Parathyroid adenoma (tissue), 2 donors: ENCODE measurements around the gene MED27.

Experiments used
- H2AFZ ChIP-seq: fragments of 300-600 bp; sonication (generic); one replicate; pipeline ENCODE4 v1.7.0; 2017; ENCODE audit warnings: antibody characterized with exemption, mild to moderate bottlenecking
- H3K27ac ChIP-seq: fragments of 300-600 bp; sonication (generic); one replicate; pipeline ENCODE4 v1.7.0; 2017
- H3K27me3 ChIP-seq: fragments of 300-600 bp; sonication (generic); one replicate; pipeline ENCODE4 v1.7.0; 2017; ENCODE audit warnings: low read length; ENCODE audit not compliant: control insufficient read depth, insufficient read depth
- H3K36me3 ChIP-seq: fragments of 300-600 bp; sonication (generic); one replicate; pipeline ENCODE4 v1.7.0; 2017; ENCODE audit warnings: low read length; ENCODE audit not compliant: control insufficient read depth, insufficient read depth
- H3K4me1 ChIP-seq: fragments of 300-600 bp; sonication (generic); one replicate; pipeline ENCODE4 v1.7.0; 2017; ENCODE audit warnings: control low read depth
- H3K4me2 ChIP-seq: fragments of 300-600 bp; sonication (generic); one replicate; pipeline ENCODE4 v1.7.0; 2017; ENCODE audit warnings: low read length
- H3K4me3 ChIP-seq: fragments of 300-600 bp; sonication (generic); one replicate; pipeline ENCODE4 v1.7.0; 2017; ENCODE audit warnings: low read depth, low read length
- H3K79me2 ChIP-seq: fragments of 300-600 bp; sonication (generic); one replicate; pipeline ENCODE4 v1.7.0; 2017; ENCODE audit warnings: control low read depth
- H3K9ac ChIP-seq: fragments of 300-600 bp; sonication (generic); one replicate; pipeline ENCODE4 v1.7.0; 2017; ENCODE audit warnings: mild to moderate bottlenecking
- H3K9me3 ChIP-seq: fragments of 300-600 bp; sonication (generic); one replicate; pipeline ENCODE4 v1.7.0; 2017; ENCODE audit warnings: low read length; ENCODE audit not compliant: control insufficient read depth
- TF ChIP-seq, protein P1 (sequence below): fragments of 300-600 bp; sonication (generic); IDR thresholded peaks from one replicate; pipeline ENCODE4 v1.7.0; 2017; ENCODE audit warnings: antibody characterized with exemption, mild to moderate bottlenecking
- donor health status: primary hyperparathyroidism.

The MED27 gene

DNA sequence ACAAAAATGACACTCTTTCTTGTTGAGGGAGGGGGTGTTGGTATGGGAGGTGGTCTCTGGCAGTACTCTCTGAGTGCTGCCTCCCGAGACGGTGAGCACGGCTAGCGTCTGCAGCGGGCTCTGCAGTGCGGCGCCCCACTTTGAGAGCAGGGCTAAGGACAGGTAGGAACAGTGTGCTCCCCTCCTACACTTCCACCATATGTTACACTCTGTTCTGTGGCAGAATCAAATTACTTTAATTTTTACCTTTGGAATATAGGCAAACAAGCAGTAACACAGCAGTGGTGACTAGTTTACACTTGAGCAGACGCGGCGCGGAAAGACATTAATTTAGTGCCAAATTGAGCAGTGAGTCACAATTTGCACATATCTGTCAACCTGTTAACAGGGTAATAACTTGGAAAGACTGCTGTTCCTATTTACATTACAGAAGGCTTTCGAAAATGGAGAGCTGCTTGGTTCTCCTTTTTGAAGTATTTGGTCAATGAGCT, 136.3 kb downstream of the MED27 start:
- no peak overlapping the region for H3K4me2 ChIP-seq
- no peak overlapping the region for H2AFZ ChIP-seq
- H3K27me3 ChIP-seq, result no peaks in the 10 kb centered on the region
- H3K9ac ChIP-seq, result no peak overlapping the region
- H3K79me2 ChIP-seq, result no peaks in the 10 kb centered on the region
- TF ChIP-seq, protein P1, sequence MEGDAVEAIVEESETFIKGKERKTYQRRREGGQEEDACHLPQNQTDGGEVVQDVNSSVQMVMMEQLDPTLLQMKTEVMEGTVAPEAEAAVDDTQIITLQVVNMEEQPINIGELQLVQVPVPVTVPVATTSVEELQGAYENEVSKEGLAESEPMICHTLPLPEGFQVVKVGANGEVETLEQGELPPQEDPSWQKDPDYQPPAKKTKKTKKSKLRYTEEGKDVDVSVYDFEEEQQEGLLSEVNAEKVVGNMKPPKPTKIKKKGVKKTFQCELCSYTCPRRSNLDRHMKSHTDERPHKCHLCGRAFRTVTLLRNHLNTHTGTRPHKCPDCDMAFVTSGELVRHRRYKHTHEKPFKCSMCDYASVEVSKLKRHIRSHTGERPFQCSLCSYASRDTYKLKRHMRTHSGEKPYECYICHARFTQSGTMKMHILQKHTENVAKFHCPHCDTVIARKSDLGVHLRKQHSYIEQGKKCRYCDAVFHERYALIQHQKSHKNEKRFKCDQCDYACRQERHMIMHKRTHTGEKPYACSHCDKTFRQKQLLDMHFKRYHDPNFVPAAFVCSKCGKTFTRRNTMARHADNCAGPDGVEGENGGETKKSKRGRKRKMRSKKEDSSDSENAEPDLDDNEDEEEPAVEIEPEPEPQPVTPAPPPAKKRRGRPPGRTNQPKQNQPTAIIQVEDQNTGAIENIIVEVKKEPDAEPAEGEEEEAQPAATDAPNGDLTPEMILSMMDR, result no peak
- no peaks in the 10 kb centered on the region for H3K36me3 ChIP-seq
- no peaks in the 10 kb centered on the region for H3K4me1 ChIP-seq
- H3K4me3 ChIP-seq, result no peak overlapping the region
- H3K27ac ChIP-seq, result no peak overlapping the region
- no peaks in the 10 kb centered on the region for H3K9me3 ChIP-seq

DNA sequence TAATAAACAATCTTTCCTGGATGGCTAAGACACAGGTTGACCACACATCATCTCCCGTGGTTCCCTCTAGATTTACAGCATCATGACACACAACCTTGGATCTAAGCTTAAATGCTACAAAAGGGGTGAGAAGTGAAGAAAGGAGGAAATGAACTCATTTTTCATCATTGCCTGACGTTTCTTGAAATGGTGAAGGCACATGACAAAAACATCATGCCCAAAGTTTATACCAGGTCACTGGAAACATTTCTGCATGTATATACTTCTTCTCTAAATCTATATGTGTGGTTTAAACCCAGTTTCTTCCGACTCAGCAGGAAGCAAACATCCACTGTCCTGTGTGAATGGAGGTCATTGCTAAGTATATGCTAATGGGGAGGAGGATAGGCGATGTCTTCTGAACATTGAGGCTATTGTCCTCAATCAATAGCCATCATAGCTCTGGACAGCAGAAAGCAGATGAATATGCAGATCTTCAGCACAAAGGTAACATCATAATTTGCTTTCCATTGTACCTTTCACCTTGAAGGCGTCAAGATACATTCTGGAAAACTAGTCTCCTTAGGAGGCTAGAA, 137.4 kb downstream of the MED27 start:
- H3K27ac ChIP-seq, result no peak overlapping the region

DNA sequence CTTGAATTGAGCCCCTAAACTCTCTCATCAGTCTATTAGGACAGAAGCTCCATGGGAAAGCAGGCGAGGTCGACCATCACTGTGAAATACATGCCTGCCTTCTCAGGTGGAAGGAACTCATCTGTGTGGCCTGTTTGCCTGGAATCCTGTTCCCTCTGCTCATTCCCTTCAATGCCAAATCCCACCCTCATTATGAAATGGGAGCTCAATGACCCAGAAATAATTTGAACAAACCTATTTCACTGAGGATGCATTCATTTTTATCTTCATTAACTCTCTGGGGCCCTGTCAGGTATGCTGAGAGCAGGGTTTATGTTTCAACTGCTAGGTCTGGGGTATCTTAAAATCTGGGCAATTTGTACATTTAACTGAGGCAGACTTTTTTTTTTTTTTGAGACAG, 142.2 kb downstream of the MED27 start:
- H3K4me3 ChIP-seq, result no peak overlapping the region
- TF ChIP-seq, protein P1, result no peak

More for the DNA sequence above, 137.4 kb downstream of the MED27 start:
- TF ChIP-seq, protein P1, result no peak
- Histone ChIP-seq H3K36me3 (no peaks in the 10 kb centered on the region), H3K4me1 (no peaks in the 10 kb centered on the region), H3K9ac (no peak overlapping the region), H3K9me3 (no peaks in the 10 kb centered on the region), H3K27me3 (no peaks in the 10 kb centered on the region), H3K4me2 (no peak overlapping the region), H2AFZ (no peak overlapping the region), H3K4me3 (no peak overlapping the region), H3K79me2 (no peaks in the 10 kb centered on the region)

DNA sequence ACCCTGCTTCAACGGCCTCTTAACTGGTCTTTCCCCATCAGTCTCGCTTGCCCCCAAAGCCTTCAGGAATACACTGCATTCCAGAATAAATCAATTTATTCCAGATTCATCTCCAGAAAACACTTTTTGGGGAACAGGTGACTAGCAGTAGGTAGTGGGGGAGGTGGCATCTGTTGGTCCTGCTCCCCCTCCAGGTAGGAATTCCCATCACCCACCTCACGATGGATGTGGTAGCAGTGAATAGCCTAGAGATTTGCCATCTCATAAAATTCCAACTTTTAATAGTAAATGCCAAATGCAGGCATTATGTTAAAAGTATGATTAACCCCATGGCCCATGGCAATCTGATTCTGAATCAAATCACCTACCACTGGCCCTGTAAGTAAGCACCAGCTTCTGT, 142.7 kb downstream of the MED27 start:
- Histone ChIP-seq H3K36me3 (no peaks in the 10 kb centered on the region), H3K4me1 (no peaks in the 10 kb centered on the region), H2AFZ (no peak overlapping the region), H3K27me3 (no peaks in the 10 kb centered on the region), H3K79me2 (no peaks in the 10 kb centered on the region), H3K4me3 (no peak overlapping the region), H3K9ac (no peak overlapping the region), H3K4me2 (no peak overlapping the region), H3K9me3 (no peaks in the 10 kb centered on the region), H3K27ac (no peak overlapping the region)
- TF ChIP-seq, protein P1, result no peak

More for the DNA sequence above, 142.2 kb downstream of the MED27 start:
- no peaks in the 10 kb centered on the region for H3K4me1 ChIP-seq
- no peak overlapping the region for H3K4me2 ChIP-seq
- H3K9ac ChIP-seq, result no peak overlapping the region
- no peak overlapping the region for H2AFZ ChIP-seq
- H3K27me3 ChIP-seq, result no peaks in the 10 kb centered on the region
- no peaks in the 10 kb centered on the region for H3K79me2 ChIP-seq
- no peaks in the 10 kb centered on the region for H3K36me3 ChIP-seq
- H3K9me3 ChIP-seq, result no peaks in the 10 kb centered on the region
- no peak overlapping the region for H3K27ac ChIP-seq

DNA sequence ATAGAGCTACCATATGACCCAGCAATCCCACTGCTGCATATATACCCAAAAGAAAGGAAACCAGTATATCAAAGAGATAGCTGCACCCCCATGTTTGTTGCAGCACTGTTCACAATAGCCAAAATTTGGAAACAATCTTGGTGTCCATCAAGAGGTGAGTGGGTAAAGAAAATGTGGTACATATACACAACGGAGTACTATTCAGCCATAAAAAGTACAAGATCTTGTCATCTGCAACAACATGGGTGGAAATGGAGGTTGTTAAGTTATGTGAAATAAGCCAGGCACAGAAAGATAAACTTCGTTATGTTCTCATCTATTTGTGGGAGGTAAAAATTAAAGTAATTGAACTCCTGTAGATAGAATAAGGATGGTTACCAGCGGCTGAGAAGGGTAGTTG, 145.0 kb downstream of the MED27 start:
- Histone ChIP-seq H3K4me3 (no peak overlapping the region), H3K4me1 (no peaks in the 10 kb centered on the region), H3K4me2 (no peak overlapping the region), H3K9ac (no peak overlapping the region), H2AFZ (no peak overlapping the region), H3K36me3 (no peaks in the 10 kb centered on the region), H3K27ac (no peak overlapping the region), H3K9me3 (no peaks in the 10 kb centered on the region), H3K27me3 (no peaks in the 10 kb centered on the region), H3K79me2 (no peaks in the 10 kb centered on the region)
- TF ChIP-seq, protein P1, result no peak
